ENCODE data around the gene DIS3L2.

The DIS3L2 gene

GRCh38 chr2:232268636-232269165, 307.2 kb downstream of the DIS3L2 start:
- no peak for DNase-seq (ENCODE audit: low read depth)

DNA sequence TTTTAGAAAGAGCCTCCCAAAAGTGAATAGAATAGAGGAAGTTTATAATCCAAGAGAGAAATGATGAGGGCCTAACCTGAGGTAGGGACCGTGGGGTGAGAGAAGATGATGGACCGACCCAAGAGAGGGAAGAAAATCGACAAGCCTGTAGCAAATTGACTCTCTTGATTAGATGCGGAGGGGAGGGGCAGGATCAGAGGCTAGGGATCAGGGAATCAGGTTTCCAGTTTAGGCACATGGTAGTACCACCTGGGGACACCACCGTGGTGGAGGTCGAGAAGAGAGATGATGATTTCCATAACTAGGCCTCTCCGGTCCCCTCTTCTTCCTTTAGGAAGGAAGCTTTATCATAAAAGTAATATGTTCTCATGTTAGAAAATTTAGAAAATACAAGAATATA, 308.4 kb downstream of the DIS3L2 start:
- DNase-seq (ENCODE audit: low read depth) = no peak

DNA sequence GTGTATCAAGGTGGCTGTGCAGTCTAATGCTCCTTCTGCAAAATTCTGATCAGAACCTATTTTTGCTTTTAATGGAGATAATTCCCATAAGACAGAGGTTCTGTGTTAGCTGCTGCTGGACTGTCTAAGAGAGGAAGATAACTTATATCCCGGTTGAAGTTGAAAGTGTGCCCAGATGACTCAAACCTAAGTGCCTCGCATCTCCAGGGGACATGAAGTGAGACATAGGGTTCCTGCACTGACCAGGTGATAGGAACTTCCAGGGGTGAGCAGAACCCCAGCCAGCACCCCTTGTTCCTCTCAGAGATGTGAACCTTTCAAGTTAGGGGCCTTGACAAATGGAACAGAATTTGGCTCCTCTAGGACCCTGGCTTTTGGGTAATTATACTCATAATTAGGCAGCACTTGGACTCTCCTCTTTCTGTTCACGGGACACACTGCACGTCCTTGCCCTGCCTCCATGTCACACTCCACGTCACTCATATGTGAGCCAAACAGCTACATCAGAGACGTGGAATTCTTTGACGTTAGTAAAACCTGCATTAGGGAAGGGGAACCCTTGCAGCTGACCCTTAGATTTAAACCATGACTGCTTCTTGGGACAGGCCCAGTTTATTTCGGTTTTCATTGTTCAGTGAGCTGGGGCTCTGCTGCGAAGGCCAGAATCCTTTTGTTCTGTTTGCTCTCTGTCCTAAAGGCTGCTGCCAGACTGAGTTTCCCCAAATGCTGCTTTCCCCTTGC, 312.6 kb downstream of the DIS3L2 start:
- no peak for DNase-seq (ENCODE audit: low read depth)

DNA sequence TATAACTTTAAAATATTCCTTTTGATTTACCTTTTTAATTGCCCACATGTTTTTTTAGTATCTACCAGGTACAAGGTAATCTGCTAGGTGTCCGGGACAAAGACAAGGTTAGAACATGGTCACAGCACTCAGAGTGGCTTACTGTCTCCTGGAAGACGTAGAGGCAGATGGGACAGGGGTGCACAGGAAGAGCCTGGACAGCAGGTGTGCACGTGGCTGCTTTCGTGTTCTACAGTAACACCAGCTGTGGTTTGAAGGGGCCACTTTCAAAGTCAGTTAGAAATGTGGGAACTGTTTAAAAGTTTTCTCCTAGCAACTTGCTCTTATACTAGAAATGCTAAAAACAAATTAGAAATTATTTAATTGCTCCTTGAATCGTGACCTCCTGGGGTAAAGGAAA, 314.2 kb downstream of the DIS3L2 start:
- DNase-seq (ENCODE audit: low read depth) = no peak

DNA sequence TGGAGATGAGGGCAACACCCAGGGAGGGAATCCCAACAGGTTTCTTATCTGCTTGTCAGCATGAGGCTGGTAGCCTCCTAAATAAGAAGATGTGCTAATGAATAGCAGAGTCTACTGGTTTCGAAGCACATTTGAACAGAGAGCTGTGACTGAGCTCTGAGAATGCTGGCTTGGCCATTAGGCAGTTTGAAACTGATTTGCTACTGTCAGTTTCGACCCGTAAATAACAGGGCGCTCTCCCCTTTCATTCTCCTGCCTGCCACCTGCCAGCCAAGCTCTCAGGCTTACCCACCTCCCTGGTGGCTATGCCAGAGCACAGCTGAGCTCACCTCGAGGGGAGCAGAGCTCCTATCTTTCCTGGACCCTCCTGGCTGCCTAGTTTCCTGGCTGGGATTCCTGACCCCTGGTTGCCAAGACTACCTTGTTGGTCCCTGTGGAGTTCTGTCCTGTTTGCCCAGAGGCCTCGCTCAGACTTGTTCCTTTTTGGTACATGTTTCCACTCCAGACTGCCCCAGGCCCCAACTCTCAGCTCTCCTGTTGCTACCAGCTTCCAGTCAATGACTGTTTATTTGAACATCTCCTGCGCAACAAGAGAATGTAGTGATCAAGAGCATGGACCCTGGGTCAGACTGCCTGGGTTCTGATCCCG, 314.7 kb downstream of the DIS3L2 start:
- no peak for DNase-seq (ENCODE audit: low read depth)

- DNase-seq (ENCODE audit: low read depth) = no peak
Observed at GRCh38 chr2:232276733-232277313, 315.3 kb downstream of the DIS3L2 start.

DNA sequence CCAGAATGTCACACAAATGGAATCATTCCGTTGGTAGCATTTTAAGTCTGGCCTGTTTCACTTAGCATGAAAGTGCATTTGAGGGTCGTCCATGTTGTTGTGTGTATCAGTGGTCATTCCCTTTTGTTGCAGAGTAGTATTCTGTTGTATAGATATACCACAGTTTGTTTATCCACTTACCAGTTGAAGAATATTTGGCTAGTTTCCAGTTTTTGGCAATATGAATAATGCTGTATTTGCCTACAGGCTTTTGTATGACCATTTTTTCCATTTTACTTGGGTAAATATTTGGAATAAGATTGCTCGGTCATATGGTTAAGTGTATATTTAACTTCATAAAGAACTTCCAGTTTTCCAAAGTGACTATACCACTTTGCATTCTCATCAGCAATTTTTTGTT, 317.0 kb downstream of the DIS3L2 start:
- no peak for DNase-seq (ENCODE audit: low read depth)

DNA sequence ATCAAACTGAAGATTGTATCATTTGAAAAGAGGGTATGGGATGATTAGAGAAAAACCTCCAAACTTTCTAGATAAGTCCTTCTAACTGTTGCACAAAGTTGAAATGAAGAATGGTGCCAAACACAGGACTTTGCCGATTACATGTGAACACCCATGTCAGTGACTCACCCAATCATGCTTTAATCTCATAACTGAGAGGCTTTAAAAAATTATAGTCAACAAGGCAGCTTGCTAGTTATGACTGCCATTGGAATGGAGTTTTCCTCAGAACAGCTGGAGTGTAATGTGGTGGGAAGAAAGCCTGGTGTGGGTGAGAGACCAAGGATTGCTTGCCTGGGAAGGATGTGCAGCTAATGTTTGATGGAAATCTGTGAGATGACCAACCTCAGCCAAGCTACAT, 318.8 kb downstream of the DIS3L2 start:
- DNase-seq (ENCODE audit: low read depth) = no peak

DNA sequence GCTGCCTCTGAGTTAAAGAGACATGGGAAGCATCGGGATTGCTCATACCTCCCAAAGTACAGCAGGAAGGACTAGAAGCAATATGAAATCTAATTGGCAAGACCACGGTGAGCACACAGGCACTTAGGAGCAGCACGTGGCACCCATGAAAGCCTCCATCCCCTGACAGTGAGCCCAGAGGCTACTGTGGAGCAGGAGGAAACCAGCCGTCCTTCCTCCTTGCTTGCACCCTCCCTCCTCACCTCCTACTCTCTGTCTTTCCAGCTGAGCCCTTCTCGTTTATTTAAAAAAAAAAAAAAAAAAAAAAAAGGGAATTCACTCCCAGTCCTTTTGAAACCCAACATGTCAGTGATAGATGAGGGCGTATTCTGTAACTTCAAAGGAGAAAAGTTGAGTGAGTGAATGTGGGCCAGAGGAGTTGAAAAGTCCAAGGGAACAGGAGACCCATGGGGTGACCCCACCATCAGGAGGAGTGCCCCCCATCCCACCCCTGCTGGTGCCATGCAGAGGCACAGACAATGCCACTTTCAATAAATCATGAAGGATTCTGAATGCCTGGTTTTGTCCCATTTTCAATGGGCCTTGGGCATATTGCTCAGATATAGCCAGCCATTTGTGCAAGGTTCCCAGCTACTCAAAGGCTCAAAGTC, 320.5 kb downstream of the DIS3L2 start:
- no peak for DNase-seq (ENCODE audit: low read depth)

- DNase-seq (ENCODE audit: low read depth) = no peak
Observed at GRCh38 chr2:232282508-232283055, 321.1 kb downstream of the DIS3L2 start.

GRCh38 chr2:232286001-232286868, 324.7 kb downstream of the DIS3L2 start:
- DNase-seq (ENCODE audit: low read depth) = no peak

DNA sequence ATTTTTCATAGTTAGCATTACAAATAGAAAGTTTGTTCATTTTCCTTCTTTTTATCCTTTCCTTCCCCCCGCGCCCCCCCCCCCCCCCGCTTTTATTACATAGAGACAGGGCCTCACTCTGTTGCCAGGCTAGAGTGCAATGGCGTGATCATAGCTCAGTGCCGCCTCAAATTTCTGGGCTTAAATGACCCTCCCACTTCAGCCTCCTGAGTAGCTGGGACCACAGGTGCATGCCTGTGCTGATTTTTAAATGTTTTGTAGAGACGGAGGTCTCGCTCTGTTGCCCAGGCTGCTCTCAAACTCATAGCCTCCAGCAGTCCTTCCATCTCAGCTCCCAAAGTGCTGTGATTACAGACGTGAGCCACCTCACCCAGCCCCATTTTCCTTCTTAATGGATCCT, 325.8 kb downstream of the DIS3L2 start:
- DNase-seq (ENCODE audit: low read depth) = no peak

DNA sequence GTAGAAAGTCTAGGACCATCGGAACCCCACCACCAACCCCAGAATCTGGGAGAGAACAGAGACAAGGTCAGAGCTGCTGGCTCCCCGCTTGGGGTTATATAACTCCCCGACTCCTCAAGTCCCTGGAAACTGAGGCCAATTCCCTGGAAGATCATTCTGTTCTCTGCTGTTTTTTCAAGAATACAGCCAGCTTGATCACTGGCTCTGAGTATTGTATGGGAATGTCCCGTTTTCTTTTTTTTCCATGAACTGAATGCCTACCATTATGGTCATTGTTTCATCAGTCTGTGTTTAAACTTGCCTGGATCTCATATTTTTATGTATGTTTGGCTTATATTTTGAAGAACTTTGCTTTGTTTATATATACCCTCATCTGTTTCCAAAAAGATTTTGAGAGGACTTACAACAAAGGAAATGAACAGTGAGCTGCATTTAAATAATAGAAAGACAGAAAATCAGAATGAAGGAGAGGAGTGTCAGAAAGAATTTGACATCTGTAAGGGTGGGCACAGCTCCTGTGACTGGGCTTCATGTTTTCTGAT, 327.0 kb downstream of the DIS3L2 start:
- no peak for DNase-seq (ENCODE audit: low read depth)

GRCh38 chr2:232290668-232291067, 329.2 kb downstream of the DIS3L2 start:
- DNase-seq (ENCODE audit: low read depth) = no peak

DNA sequence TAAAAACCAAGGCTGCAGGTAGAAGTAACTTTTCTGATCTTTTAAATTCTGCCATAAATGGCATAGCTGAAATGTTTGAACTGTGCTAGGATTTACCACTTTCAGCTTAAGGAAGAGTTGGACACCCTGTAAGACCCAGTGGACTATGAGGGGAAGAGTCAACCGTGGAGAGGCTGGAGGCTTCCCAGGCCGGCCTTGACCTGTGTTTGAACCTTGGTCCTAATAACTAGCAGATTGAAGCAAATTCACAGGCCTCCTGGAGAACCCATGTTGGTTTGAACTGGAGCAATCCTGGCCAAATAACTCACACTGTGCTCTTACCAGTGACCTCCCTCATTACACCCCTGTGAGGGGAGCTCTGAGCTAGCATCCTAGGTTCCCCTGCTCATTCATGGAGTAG, 329.8 kb downstream of the DIS3L2 start:
- no peak for DNase-seq (ENCODE audit: low read depth)

DNA sequence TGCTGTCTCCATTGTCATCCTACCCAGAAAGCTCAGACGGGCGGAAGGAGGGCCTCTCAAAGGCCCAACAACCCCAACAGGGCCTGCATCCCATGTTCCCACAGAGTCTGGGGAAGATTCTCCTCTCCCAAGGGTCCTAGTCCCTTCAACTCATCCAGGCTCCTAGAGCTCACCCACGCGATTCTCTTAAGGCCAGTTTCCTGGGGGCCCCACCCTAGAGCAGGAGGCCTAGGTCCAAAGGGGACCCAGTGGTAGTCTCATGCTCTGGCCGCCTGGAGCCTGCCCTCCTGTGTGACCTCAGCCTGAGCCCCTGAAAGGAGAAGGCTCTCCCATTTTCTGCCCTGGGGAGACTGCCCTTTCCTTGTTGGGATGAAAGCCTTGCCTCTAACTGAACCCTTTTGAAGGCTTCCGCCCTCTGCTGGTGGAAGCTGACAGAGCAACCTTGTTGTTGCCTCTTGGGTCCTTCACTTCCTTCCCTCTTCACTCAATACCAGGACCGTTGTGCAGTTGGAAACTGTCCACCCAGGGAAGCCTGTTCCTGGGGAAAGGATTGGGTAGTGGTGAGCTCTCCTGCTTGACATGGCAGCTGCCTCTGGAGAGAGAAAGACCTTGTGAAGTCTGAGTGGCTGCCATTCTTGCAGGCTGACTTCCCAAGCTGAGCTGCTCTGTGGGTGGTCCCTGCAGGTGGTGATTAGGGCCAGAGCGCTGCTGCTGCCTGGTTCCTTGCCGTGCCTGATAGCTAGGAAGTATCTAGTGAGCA, 331.1 kb downstream of the DIS3L2 start:
- no peak for DNase-seq (ENCODE audit: low read depth)

DNA sequence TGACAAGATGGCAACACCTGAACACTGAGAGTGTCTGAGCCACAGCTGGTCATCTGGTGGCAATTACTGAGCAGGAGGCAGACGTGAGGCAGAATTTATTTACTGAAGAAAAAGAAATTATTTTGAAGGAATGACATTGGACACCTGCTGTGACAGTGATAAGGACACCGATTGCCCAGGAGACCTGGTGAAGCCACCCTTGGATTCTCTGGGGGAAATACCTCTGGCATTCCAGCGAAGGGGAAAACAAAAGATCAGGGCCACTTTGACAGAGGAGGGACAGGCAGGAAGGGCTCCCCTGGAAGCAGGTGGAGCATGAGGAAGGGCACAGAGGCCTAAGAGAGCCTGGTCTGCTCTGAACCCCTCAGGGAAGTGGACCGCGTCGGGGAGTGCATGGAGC, 331.7 kb downstream of the DIS3L2 start:
- DNase-seq (ENCODE audit: low read depth) = no peak

DNA sequence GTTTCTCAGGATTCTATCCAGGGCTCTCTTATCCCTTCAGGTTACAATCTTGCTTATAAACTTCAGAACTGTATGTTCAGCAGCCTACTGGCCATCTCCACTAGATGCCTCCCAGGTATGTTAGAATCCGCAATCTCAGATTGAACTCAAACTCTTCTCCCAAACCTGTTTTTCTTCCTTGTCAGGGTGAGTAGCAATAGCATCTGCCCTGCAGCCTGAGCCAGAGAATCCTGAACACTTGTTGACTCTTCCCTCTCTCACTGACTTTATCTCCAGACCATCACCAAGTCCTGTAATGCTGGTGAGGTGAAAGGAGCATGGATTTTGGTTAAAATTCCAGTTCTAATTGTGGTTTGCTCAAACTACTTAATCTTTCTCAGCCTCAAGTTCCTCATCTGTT, 334.5 kb downstream of the DIS3L2 start:
- DNase-seq (ENCODE audit: low read depth) = no peak

- DNase-seq (ENCODE audit: low read depth) = no peak
Observed at GRCh38 chr2:232296776-232297525, 335.4 kb downstream of the DIS3L2 start.

- no peak for DNase-seq (ENCODE audit: low read depth)
Observed at GRCh38 chr2:232299084-232299483, 337.6 kb downstream of the DIS3L2 start.
